ENCODE measurements around the gene ZIC2. TPM values are rescaled to one million over a fixed set of nuclear protein-coding genes. Genes with fewer than 3 reads are reported as not detected.

Gene ZIC2
- total RNA-seq, 1 donor from 2014 or later: 21.9 TPM

- Mint-ChIP-seq H3K27me3 (ENCODE audit: unreplicated experiment) (peaks cover 55% of the 10 kb centered on the region), H3K4me1 (ENCODE audit: low read depth, unreplicated experiment) (peaks cover 18% of the 10 kb centered on the region), H3K4me3 (ENCODE audit: unreplicated experiment) (no peak overlapping the region), H3K27ac (ENCODE audit: unreplicated experiment) (no peak overlapping the region), H3K9me3 (ENCODE audit: unreplicated experiment) (peaks cover 15% of the 10 kb centered on the region), H3K36me3 (ENCODE audit: unreplicated experiment) (no peaks in the 10 kb centered on the region)
- DNase-seq: peak; percentile 43
- no peak for TF ChIP-seq CTCF (IDR thresholded peaks at IDR 0.05; ENCODE audit: partially characterized antibody, unreplicated experiment)
These were observed 5.8 kb downstream of the ZIC2 start for GRCh38 chr13:99987154-99988019.

- Mint-ChIP-seq H3K27me3 (ENCODE audit: unreplicated experiment) (peaks cover 54% of the 10 kb centered on the region), H3K4me1 (ENCODE audit: low read depth, unreplicated experiment) (peaks cover 14% of the 10 kb centered on the region), H3K36me3 (ENCODE audit: unreplicated experiment) (no peaks in the 10 kb centered on the region), H3K4me3 (ENCODE audit: unreplicated experiment) (no peak overlapping the region), H3K9me3 (ENCODE audit: unreplicated experiment) (peaks cover 10% of the 10 kb centered on the region), H3K27ac (ENCODE audit: unreplicated experiment) (no peak overlapping the region)
- peak; percentile 42 for DNase-seq
- TF ChIP-seq CTCF (IDR thresholded peaks at IDR 0.05; ENCODE audit: partially characterized antibody, unreplicated experiment): no peak
These were observed 7.1 kb downstream of the ZIC2 start for GRCh38 chr13:99988529-99989275.

GRCh38 chr13:99989276-99990125, 7.9 kb downstream of the ZIC2 start:
- Mint-ChIP-seq H3K27me3 (ENCODE audit: unreplicated experiment) (peaks cover 52% of the 10 kb centered on the region), H3K4me1 (ENCODE audit: low read depth, unreplicated experiment) (peaks cover 6% of the 10 kb centered on the region), H3K36me3 (ENCODE audit: unreplicated experiment) (no peaks in the 10 kb centered on the region), H3K9me3 (ENCODE audit: unreplicated experiment) (peaks cover 8% of the 10 kb centered on the region), H3K4me3 (ENCODE audit: unreplicated experiment) (no peak overlapping the region), H3K27ac (ENCODE audit: unreplicated experiment) (no peak overlapping the region)
- no peak for TF ChIP-seq CTCF (IDR thresholded peaks at IDR 0.05; ENCODE audit: partially characterized antibody, unreplicated experiment)
- no peak for DNase-seq

GRCh38 chr13:99990126-99990977, 8.8 kb downstream of the ZIC2 start:
- no peaks in the 10 kb centered on the region for H3K36me3 Mint-ChIP-seq (ENCODE audit: unreplicated experiment)
- no peak for TF ChIP-seq CTCF (IDR thresholded peaks at IDR 0.05; ENCODE audit: partially characterized antibody, unreplicated experiment)
- H3K4me3 Mint-ChIP-seq (ENCODE audit: unreplicated experiment): peak overlapping the region; percentile 34
- peaks cover 13% of the 10 kb centered on the region for H3K9me3 Mint-ChIP-seq (ENCODE audit: unreplicated experiment)
- no peak overlapping the region for H3K27ac Mint-ChIP-seq (ENCODE audit: unreplicated experiment)
- DNase-seq: peak; percentile 31
- peaks cover 57% of the 10 kb centered on the region for H3K27me3 Mint-ChIP-seq (ENCODE audit: unreplicated experiment)
- H3K4me1 Mint-ChIP-seq (ENCODE audit: low read depth, unreplicated experiment): peaks cover 7% of the 10 kb centered on the region
